ENCODE results near the gene AGER.
"Not testable (repeated sequence)": the region's sequence is repeated elsewhere in the genome, so short reads cannot be mapped to it uniquely, and the experiment has no call there.

AGER gene

GRCh38 chr6:32146687-32147086 lies 37.4 kb downstream of the AGER start:
- DNase-seq = no peak

- DNase-seq = no peak
These were observed 37.8 kb downstream of the AGER start for GRCh38 chr6:32146287-32146686.

- not testable (repeated sequence) for DNase-seq
These were observed 39.8 kb downstream of the AGER start for GRCh38 chr6:32144238-32144637.

- no peak for DNase-seq
These were observed 43.5 kb downstream of the AGER start for GRCh38 chr6:32140420-32141046.

GRCh38 chr6:32139590-32139989 lies 44.5 kb downstream of the AGER start:
- DNase-seq = no peak

GRCh38 chr6:32137454-32137853 lies 46.6 kb downstream of the AGER start:
- DNase-seq = no peak

GRCh38 chr6:32133786-32134185 lies 50.3 kb downstream of the AGER start:
- no peak for DNase-seq

- no peak for DNase-seq
These were observed 51.9 kb downstream of the AGER start for GRCh38 chr6:32132110-32132509.

GRCh38 chr6:32131439-32131948 lies 52.6 kb downstream of the AGER start:
- no peak for DNase-seq

All from NCI-H1436 treated with DMSO at 0.1 percent for 48 hours (cell line).